Keratinocyte (primary cell): ENCODE results near the gene SHROOM3.

ENCODE experiments used
- EZH2 ChIP-seq: IDR thresholded peaks from one replicate; pipeline ENCODE4 v1.6.1; 2012; ENCODE audit warnings: inconsistent platforms, mild to moderate bottlenecking, low read length, moderate library complexity
- TF ChIP-seq, protein P1 (sequence below), 3 experiments: IDR thresholded peaks in 1 of 3; conservative IDR thresholded peaks in 1 of 3; optimal IDR thresholded peaks in 1 of 3; 2 replicates in 2 of 3; 3 replicates in 1 of 3; pipeline versions ENCODE3 to v1.5.1; 2011; ENCODE audit warnings: low read length in 3 of 3, mild to moderate bottlenecking in 3 of 3, moderate library complexity in 2 of 3, control low read depth in 1 of 3, inconsistent platforms in 1 of 3; ENCODE audit not compliant: insufficient read depth in 2 of 3; ENCODE audit errors: extremely low read depth in 1 of 3

GRCh38 chr4:76704133-76704881, 269.3 kb downstream of the SHROOM3 start:
- TF ChIP-seq, protein P1, sequence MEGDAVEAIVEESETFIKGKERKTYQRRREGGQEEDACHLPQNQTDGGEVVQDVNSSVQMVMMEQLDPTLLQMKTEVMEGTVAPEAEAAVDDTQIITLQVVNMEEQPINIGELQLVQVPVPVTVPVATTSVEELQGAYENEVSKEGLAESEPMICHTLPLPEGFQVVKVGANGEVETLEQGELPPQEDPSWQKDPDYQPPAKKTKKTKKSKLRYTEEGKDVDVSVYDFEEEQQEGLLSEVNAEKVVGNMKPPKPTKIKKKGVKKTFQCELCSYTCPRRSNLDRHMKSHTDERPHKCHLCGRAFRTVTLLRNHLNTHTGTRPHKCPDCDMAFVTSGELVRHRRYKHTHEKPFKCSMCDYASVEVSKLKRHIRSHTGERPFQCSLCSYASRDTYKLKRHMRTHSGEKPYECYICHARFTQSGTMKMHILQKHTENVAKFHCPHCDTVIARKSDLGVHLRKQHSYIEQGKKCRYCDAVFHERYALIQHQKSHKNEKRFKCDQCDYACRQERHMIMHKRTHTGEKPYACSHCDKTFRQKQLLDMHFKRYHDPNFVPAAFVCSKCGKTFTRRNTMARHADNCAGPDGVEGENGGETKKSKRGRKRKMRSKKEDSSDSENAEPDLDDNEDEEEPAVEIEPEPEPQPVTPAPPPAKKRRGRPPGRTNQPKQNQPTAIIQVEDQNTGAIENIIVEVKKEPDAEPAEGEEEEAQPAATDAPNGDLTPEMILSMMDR (optimal IDR thresholded peaks at IDR 0.05 in 1 of 3, IDR thresholded peaks at IDR 0.05 in 1 of 3, conservative IDR thresholded peaks at IDR 0.05 in 1 of 3; ENCODE audit: extremely low read depth in 1 of 3, insufficient read depth in 2 of 3, low read length in 3 of 3), result no peak
- no peak for TF ChIP-seq EZH2
